HEK293 (cell line): ENCODE data around the gene SSPN.

Source experiments
- CTCF ChIA-PET: fragments of 350-600 bp; formaldehyde crosslinking; extraction: SDS; loops from one replicate; lab custom pipeline; 2021; ENCODE audit warnings: antibody characterized with exemption; lab: Yijun Ruan, JAX
- POLR2A ChIA-PET: fragments of 300-600 bp; formaldehyde crosslinking; extraction: SDS; loops from one replicate; lab custom pipeline; 2020; ENCODE audit warnings: antibody characterized with exemption, inconsistent platforms; lab: Yijun Ruan, JAX
- H3K27ac ChIP-seq: fragments of 200-500 bp; sonication (Bioruptor generic); 2 replicates; pipeline ENCODE4 v1.5.1; 2014; ENCODE audit warnings: low read depth, low read length, control low read depth, inconsistent platforms; ENCODE audit errors: extremely low read depth
- H3K36me3 ChIP-seq, 2 experiments: fragments of 200-500 bp in 1 of 2; sonication (Bioruptor generic) in 1 of 2; 1 replicate in 1 of 2; 2 replicates in 1 of 2; pipeline ENCODE4 v1.5.1; 2014 to 2017; ENCODE audit warnings: inconsistent platforms in 2 of 2, low read length in 2 of 2; ENCODE audit not compliant: control insufficient read depth in 2 of 2, insufficient read depth in 1 of 2
- H3K4me1 ChIP-seq: fragments of 200-500 bp; sonication (Bioruptor generic); 2 replicates; pipeline ENCODE4 v1.5.1; 2014; ENCODE audit warnings: mild to moderate bottlenecking, low read length, inconsistent platforms; ENCODE audit not compliant: control insufficient read depth, insufficient read depth
- H3K4me3 ChIP-seq: 2 replicates; pipeline ENCODE4 v1.5.1; 2011; ENCODE audit warnings: low read depth, mild to moderate bottlenecking, control low read depth, low read length, moderate library complexity
- H3K9me3 ChIP-seq: fragments of 200-500 bp; sonication (Bioruptor generic); 2 replicates; pipeline ENCODE4 v1.5.1; 2014; ENCODE audit warnings: low read depth, low read length, inconsistent platforms; ENCODE audit not compliant: control insufficient read depth, insufficient read depth
- EGR2 ChIP-seq: fragments of 450-650 bp; formaldehyde crosslinking; IDR thresholded peaks from 2 replicates; pipeline ENCODE4 v1.5.1; 2016; ENCODE audit warnings: low read depth, missing biosample characterization, missing genetic modification characterization
- TRIM28 ChIP-seq: IDR thresholded peaks from 2 replicates; pipeline ENCODE4 v1.6.1; 2011; ENCODE audit warnings: low read length, control low read depth, borderline replicate concordance
- WT1 ChIP-seq: fragments of 450-650 bp; formaldehyde crosslinking; IDR thresholded peaks from 2 replicates; pipeline ENCODE4 v1.5.1; 2016; ENCODE audit warnings: missing biosample characterization, missing genetic modification characterization
- ZIC2 ChIP-seq: fragments of 450-650 bp; formaldehyde crosslinking; IDR thresholded peaks from 2 replicates; pipeline ENCODE4 v1.5.1; 2016; ENCODE audit warnings: missing biosample characterization, missing genetic modification characterization
- ZNF133 ChIP-seq: fragments of 450-650 bp; formaldehyde crosslinking; IDR thresholded peaks from 2 replicates; pipeline ENCODE4 v1.5.1; 2016; ENCODE audit warnings: missing biosample characterization, missing genetic modification characterization
- ZNF2 ChIP-seq: fragments of 450-650 bp; formaldehyde crosslinking; IDR thresholded peaks from 2 replicates; pipeline ENCODE4 v1.5.1; 2016; ENCODE audit warnings: missing biosample characterization, missing genetic modification characterization
- ZNF202 ChIP-seq: fragments of 450-650 bp; formaldehyde crosslinking; IDR thresholded peaks from 2 replicates; pipeline ENCODE4 v1.5.1; 2016; ENCODE audit warnings: missing biosample characterization, missing genetic modification characterization, borderline replicate concordance
- ZNF23 ChIP-seq: fragments of 450-650 bp; formaldehyde crosslinking; IDR thresholded peaks from 2 replicates; pipeline ENCODE4 v1.5.1; 2016; ENCODE audit warnings: missing biosample characterization, missing genetic modification characterization, borderline replicate concordance
- ZNF239 ChIP-seq: fragments of 450-650 bp; formaldehyde crosslinking; IDR thresholded peaks from 2 replicates; pipeline ENCODE4 v1.5.1; 2016; ENCODE audit warnings: missing biosample characterization, missing genetic modification characterization
- ZNF341 ChIP-seq: fragments of 450-650 bp; formaldehyde crosslinking; IDR thresholded peaks from 2 replicates; pipeline ENCODE4; 2016; ENCODE audit warnings: low read depth, missing biosample characterization, missing genetic modification characterization
- ZNF548 ChIP-seq: fragments of 450-650 bp; formaldehyde crosslinking; IDR thresholded peaks from 2 replicates; pipeline ENCODE4 v1.5.1; 2016; ENCODE audit warnings: missing biosample characterization, missing genetic modification characterization
- ZNF658 ChIP-seq: fragments of 450-650 bp; formaldehyde crosslinking; IDR thresholded peaks from 2 replicates; pipeline ENCODE4; 2016; ENCODE audit warnings: missing biosample characterization, missing genetic modification characterization
- ZNF664 ChIP-seq: fragments of 450-650 bp; formaldehyde crosslinking; IDR thresholded peaks from 2 replicates; pipeline ENCODE4 v1.5.1; 2016; ENCODE audit warnings: missing biosample characterization, missing genetic modification characterization
- ZNF677 ChIP-seq: fragments of 450-650 bp; IDR thresholded peaks from 2 replicates; pipeline ENCODE4 v1.5.0; 2018; ENCODE audit warnings: missing biosample characterization, mild to moderate bottlenecking, missing genetic modification characterization, moderate library complexity
- TF ChIP-seq, protein P1 (sequence below): fragments of 450-650 bp; IDR thresholded peaks from 2 replicates; pipeline ENCODE4 v1.5.1; 2018; ENCODE audit warnings: missing biosample characterization, missing genetic modification characterization
- TF ChIP-seq, protein P2 (sequence below): fragments of 450-650 bp; formaldehyde crosslinking; conservative IDR thresholded peaks from 2 replicates; pipeline ENCODE4 v1.5.1; 2016; ENCODE audit warnings: low read depth, missing biosample characterization, missing genetic modification characterization
- TF ChIP-seq, protein P3 (sequence below): fragments of 450-650 bp; formaldehyde crosslinking; IDR thresholded peaks from 2 replicates; pipeline ENCODE4 v1.5.1; 2016; ENCODE audit warnings: missing biosample characterization, missing genetic modification characterization
- TF ChIP-seq, protein P4 (sequence below): fragments of 450-650 bp; formaldehyde crosslinking; IDR thresholded peaks from 2 replicates; pipeline ENCODE4 v1.5.1; 2016; ENCODE audit warnings: missing biosample characterization, missing genetic modification characterization
- TF ChIP-seq, protein P5 (sequence below): fragments of 450-650 bp; formaldehyde crosslinking; IDR thresholded peaks from 2 replicates; pipeline ENCODE4 v1.5.1; 2017; ENCODE audit warnings: missing biosample characterization, missing genetic modification characterization
- TF ChIP-seq, protein P6 (sequence below): fragments of 450-650 bp; formaldehyde crosslinking; IDR thresholded peaks from 2 replicates; pipeline ENCODE4 v1.5.1; 2016; ENCODE audit warnings: missing biosample characterization, missing genetic modification characterization

SSPN gene

DNA sequence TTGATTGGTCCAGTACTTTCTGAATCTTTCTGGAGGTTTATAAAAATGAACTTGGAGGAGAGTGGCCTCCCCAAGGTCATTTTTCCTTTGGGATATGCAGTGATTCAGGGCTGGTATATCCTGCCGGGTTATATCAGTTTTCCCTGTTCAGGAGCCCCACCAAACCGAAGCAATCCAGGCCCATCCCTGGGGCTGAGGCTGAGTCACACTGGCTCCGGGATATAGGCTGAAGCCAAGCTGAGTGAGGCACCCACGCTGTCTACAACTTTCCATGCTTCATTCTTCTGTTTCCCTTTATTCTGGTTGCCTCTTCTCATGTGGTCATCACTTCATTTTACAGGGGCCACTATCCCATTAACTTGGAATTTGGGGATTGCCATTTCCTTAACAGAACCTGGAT, 3.4 kb downstream of the SSPN start:
- TF ChIP-seq ZNF202 (tag by site-specific recombination) (no peak), ZNF664 (tag by site-specific recombination) (no peak), ZNF239 (tag by site-specific recombination) (no peak), ZIC2 (tag by site-specific recombination) (no peak), TRIM28 (no peak), ZNF658 (tag by site-specific recombination) (no peak), ZNF133 (tag by site-specific recombination) (no peak), ZNF677 (tag by site-specific recombination) (no peak), ZNF548 (tag by site-specific recombination) (no peak), ZNF2 (tag by site-specific recombination) (no peak), ZNF341 (no peak), WT1 (no peak), EGR2 (no peak), ZNF23 (tag by site-specific recombination) (no peak)
- TF ChIP-seq, protein P1, sequence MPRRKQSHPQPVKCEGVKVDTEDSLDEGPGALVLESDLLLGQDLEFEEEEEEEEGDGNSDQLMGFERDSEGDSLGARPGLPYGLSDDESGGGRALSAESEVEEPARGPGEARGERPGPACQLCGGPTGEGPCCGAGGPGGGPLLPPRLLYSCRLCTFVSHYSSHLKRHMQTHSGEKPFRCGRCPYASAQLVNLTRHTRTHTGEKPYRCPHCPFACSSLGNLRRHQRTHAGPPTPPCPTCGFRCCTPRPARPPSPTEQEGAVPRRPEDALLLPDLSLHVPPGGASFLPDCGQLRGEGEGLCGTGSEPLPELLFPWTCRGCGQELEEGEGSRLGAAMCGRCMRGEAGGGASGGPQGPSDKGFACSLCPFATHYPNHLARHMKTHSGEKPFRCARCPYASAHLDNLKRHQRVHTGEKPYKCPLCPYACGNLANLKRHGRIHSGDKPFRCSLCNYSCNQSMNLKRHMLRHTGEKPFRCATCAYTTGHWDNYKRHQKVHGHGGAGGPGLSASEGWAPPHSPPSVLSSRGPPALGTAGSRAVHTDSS (tag by site-specific recombination) = no peak
- TF ChIP-seq, protein P2, sequence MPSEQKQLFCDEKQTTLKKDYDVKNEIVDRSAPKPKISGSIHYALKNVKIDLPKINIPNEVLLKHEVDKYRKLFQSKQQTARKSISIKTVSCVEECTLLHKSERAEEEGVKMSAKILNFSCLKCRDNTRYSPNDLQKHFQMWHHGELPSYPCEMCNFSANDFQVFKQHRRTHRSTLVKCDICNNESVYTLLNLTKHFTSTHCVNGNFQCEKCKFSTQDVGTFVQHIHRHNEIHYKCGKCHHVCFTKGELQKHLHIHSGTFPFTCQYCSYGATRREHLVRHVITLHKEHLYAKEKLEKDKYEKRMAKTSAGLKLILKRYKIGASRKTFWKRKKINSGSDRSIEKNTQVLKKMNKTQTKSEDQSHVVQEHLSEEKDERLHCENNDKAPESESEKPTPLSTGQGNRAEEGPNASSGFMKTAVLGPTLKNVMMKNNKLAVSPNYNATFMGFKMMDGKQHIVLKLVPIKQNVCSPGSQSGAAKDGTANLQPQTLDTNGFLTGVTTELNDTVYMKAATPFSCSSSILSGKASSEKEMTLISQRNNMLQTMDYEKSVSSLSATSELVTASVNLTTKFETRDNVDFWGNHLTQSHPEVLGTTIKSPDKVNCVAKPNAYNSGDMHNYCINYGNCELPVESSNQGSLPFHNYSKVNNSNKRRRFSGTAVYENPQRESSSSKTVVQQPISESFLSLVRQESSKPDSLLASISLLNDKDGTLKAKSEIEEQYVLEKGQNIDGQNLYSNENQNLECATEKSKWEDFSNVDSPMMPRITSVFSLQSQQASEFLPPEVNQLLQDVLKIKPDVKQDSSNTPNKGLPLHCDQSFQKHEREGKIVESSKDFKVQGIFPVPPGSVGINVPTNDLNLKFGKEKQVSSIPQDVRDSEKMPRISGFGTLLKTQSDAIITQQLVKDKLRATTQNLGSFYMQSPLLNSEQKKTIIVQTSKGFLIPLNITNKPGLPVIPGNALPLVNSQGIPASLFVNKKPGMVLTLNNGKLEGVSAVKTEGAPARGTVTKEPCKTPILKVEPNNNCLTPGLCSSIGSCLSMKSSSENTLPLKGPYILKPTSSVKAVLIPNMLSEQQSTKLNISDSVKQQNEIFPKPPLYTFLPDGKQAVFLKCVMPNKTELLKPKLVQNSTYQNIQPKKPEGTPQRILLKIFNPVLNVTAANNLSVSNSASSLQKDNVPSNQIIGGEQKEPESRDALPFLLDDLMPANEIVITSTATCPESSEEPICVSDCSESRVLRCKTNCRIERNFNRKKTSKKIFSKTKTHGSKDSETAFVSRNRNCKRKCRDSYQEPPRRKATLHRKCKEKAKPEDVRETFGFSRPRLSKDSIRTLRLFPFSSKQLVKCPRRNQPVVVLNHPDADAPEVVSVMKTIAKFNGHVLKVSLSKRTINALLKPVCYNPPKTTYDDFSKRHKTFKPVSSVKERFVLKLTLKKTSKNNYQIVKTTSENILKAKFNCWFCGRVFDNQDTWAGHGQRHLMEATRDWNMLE (tag by site-specific recombination) = no peak
- TF ChIP-seq, protein P3, sequence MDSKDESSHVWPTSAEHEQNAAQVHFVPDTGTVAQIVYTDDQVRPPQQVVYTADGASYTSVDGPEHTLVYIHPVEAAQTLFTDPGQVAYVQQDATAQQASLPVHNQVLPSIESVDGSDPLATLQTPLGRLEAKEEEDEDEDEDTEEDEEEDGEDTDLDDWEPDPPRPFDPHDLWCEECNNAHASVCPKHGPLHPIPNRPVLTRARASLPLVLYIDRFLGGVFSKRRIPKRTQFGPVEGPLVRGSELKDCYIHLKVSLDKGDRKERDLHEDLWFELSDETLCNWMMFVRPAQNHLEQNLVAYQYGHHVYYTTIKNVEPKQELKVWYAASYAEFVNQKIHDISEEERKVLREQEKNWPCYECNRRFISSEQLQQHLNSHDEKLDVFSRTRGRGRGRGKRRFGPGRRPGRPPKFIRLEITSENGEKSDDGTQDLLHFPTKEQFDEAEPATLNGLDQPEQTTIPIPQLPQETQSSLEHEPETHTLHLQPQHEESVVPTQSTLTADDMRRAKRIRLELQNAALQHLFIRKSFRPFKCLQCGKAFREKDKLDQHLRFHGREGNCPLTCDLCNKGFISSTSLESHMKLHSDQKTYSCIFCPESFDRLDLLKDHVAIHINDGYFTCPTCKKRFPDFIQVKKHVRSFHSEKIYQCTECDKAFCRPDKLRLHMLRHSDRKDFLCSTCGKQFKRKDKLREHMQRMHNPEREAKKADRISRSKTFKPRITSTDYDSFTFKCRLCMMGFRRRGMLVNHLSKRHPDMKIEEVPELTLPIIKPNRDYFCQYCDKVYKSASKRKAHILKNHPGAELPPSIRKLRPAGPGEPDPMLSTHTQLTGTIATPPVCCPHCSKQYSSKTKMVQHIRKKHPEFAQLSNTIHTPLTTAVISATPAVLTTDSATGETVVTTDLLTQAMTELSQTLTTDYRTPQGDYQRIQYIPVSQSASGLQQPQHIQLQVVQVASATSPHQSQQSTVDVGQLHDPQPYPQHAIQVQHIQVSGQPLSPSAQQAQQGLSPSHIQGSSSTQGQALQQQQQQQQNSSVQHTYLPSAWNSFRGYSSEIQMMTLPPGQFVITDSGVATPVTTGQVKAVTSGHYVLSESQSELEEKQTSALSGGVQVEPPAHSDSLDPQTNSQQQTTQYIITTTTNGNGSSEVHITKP = no peak
- TF ChIP-seq, protein P4, sequence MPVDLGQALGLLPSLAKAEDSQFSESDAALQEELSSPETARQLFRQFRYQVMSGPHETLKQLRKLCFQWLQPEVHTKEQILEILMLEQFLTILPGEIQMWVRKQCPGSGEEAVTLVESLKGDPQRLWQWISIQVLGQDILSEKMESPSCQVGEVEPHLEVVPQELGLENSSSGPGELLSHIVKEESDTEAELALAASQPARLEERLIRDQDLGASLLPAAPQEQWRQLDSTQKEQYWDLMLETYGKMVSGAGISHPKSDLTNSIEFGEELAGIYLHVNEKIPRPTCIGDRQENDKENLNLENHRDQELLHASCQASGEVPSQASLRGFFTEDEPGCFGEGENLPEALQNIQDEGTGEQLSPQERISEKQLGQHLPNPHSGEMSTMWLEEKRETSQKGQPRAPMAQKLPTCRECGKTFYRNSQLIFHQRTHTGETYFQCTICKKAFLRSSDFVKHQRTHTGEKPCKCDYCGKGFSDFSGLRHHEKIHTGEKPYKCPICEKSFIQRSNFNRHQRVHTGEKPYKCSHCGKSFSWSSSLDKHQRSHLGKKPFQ = no peak
- TF ChIP-seq, protein P5, sequence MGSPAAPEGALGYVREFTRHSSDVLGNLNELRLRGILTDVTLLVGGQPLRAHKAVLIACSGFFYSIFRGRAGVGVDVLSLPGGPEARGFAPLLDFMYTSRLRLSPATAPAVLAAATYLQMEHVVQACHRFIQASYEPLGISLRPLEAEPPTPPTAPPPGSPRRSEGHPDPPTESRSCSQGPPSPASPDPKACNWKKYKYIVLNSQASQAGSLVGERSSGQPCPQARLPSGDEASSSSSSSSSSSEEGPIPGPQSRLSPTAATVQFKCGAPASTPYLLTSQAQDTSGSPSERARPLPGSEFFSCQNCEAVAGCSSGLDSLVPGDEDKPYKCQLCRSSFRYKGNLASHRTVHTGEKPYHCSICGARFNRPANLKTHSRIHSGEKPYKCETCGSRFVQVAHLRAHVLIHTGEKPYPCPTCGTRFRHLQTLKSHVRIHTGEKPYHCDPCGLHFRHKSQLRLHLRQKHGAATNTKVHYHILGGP = no peak
- TF ChIP-seq, protein P6, sequence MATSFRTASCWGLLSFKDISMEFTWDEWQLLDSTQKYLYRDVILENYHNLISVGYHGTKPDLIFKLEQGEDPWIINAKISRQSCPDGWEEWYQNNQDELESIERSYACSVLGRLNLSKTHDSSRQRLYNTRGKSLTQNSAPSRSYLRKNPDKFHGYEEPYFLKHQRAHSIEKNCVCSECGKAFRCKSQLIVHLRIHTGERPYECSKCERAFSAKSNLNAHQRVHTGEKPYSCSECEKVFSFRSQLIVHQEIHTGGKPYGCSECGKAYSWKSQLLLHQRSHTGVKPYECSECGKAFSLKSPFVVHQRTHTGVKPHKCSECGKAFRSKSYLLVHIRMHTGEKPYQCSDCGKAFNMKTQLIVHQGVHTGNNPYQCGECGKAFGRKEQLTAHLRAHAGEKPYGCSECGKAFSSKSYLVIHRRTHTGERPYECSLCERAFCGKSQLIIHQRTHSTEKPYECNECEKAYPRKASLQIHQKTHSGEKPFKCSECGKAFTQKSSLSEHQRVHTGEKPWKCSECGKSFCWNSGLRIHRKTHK (tag by site-specific recombination) = no peak
- Histone ChIP-seq H3K9me3 (no peaks in the 10 kb centered on the region), H3K27ac (no peak overlapping the region), H3K36me3 (no peaks in the 10 kb centered on the region), H3K4me1 (no peaks in the 10 kb centered on the region), H3K4me3 (no peak overlapping the region)
- CTCF ChIA-PET = interaction anchor here (1.2 kb wide), 1 partner anchor 24 kb away, joined by 3 read pairs; no protein-coding TSS in a partner anchor
- POLR2A ChIA-PET = no interaction called here
